Stimulated activated memory B cell treated with anti-CD40 and anti-IgM and Interleukin-4, amounts not matched to agents 10 μg/mL and 1 μg/mL and 100 μg/mL, for 72 hours (primary cell): Measurements from ENCODE around the gene AKAP9.
A peak's percentile ranks its signal among the peaks of the same experiment; 100 is the strongest.
"Not testable (repeated sequence)": the region's sequence is repeated elsewhere in the genome, so short reads cannot be mapped to it uniquely, and the experiment has no call there.

Experiments used
- ATAC-seq: fragments of 150-1000 bp; cut with Tn5 transposase; 2 replicates; pipeline ENCODE4 v1.10.0; 2021
- H3K27ac Mint-ChIP-seq: one replicate; pipeline ENCODE4 v1.8.0; 2022; ENCODE audit warnings: mild to moderate bottlenecking, mixed read lengths
- H3K27me3 Mint-ChIP-seq: one replicate; pipeline ENCODE4 v1.8.0; 2022; ENCODE audit warnings: mixed read lengths
- H3K36me3 Mint-ChIP-seq: one replicate; pipeline ENCODE4 v1.8.0; 2022; ENCODE audit warnings: mixed read lengths
- H3K4me1 Mint-ChIP-seq: one replicate; pipeline ENCODE4 v1.8.0; 2022; ENCODE audit warnings: mixed read lengths
- H3K4me3 Mint-ChIP-seq: one replicate; pipeline ENCODE4 v1.8.0; 2022; ENCODE audit warnings: mild to moderate bottlenecking, moderate library complexity, mixed read lengths
- H3K9me3 Mint-ChIP-seq: one replicate; pipeline ENCODE4 v1.8.0; 2022; ENCODE audit warnings: mixed read lengths

The AKAP9 gene

DNA sequence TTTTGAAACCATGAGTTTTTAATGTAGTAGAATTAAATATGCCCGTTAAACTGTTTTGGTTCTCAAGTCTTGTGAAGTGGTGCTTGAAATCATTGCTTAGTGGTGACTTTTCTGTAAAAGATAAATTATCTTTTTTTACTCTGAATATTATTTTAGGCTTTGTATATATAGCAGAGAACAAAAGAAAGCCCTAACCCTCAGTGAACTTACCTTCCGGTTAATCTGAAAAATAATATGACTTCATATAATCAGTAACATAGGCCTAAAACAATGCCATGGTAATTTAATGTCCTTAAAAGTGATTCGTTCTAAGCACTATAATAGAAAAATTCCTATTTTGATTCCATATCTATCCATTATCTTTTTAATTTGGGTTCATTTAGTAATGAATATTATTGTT is 21.8 kb downstream of the AKAP9 start:
- Mint-ChIP-seq H3K36me3 (peaks cover 29% of the 10 kb centered on the region), H3K4me3 (no peak overlapping the region), H3K4me1 (peaks cover 26% of the 10 kb centered on the region)

DNA sequence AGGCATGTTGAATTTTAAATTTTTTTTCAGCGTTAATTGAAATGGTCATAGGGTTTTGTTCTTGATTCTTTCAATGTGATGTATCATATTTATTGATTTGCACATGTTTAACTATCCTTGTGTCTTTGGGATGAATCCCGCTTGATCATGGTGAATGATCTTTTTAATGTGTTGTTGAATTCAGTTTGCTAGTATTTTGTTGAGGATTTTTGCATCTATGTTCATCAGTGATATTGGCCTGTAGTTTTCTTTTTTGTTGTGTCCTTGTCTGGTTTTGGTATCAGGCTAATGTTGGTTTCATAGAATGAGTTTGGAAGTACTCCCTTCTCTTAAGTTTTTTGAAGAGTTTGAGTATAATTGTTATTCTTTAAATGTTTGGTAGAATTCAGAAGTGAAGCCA is 26.9 kb downstream of the AKAP9 start:
- peak overlapping the region; percentile 31 for H3K27ac Mint-ChIP-seq
- not testable (repeated sequence) for H3K9me3 Mint-ChIP-seq, H3K27me3 Mint-ChIP-seq, H3K4me3 Mint-ChIP-seq, ATAC-seq
- peaks cover 31% of the 10 kb centered on the region for H3K36me3 Mint-ChIP-seq
- H3K4me1 Mint-ChIP-seq = peaks cover 51% of the 10 kb centered on the region

More for the DNA sequence above, 21.8 kb downstream of the AKAP9 start:
- Mint-ChIP-seq H3K27ac (no peak overlapping the region), H3K27me3 (no peaks in the 10 kb centered on the region), H3K9me3 (peaks cover 6% of the 10 kb centered on the region)
- ATAC-seq = no peak

DNA sequence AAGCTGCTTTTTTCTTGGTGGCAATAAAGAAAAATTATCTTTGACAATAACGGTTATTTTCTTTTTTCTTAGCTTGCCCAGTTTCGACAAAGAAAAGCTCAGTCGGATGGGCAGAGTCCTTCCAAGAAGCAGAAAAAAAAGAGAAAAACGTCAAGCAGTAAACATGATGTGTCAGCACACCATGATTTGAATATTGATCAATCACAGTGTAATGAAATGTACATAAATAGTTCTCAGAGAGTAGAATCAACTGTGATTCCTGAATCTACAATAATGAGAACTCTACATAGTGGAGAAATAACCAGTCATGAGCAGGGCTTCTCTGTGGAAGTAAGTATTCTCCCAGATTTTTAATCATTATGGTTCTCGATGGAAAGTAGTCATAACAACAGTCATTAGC is 33.0 kb downstream of the AKAP9 start:
- Mint-ChIP-seq H3K27ac (no peak overlapping the region), H3K36me3 (peaks cover 27% of the 10 kb centered on the region), H3K9me3 (no peaks in the 10 kb centered on the region), H3K4me1 (peaks cover 20% of the 10 kb centered on the region), H3K4me3 (no peak overlapping the region), H3K27me3 (no peaks in the 10 kb centered on the region)
- no peak for ATAC-seq

DNA sequence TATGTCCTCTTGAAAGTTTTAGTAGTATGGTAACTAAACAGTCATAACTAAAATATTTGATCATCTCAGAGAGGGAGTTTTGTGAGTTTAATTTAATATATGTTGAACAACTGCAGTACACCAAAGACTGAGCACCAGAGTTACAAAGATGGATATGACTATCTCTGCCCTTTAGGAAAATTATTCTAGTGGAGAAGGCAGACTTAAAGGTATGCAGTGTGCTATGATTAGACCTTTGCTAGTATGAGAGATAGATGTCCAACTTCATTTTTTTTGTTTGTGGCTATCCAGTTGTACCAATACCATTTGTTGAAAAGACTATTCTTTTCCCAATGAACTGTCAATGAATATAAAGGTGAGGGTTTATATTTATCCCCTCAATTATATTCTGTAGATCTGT is 33.4 kb downstream of the AKAP9 start:
- Mint-ChIP-seq H3K4me3 (no peak overlapping the region), H3K27me3 (no peaks in the 10 kb centered on the region), H3K27ac (no peak overlapping the region), H3K9me3 (no peaks in the 10 kb centered on the region), H3K36me3 (peaks cover 30% of the 10 kb centered on the region), H3K4me1 (peaks cover 17% of the 10 kb centered on the region)
- no peak for ATAC-seq

DNA sequence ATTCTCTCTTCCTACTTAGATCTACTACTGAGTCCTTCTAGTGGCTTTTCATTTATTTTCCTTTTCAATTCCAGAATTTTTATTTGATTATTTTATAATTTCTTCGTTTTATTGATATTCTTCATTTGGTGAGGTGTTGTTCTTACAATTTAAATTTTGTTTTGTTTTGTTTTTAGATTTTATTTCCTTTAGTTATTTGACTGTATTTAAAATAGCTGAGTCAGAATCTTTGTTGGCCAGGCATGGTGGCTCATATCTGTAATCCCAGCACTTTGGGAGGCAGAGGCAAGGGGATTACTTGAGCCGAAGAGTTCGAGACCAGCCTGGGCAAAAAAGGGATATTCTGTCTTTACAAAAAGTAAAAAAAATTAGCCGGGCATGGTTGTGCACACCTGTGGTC is 36.1 kb downstream of the AKAP9 start:
- no peak overlapping the region for H3K4me3 Mint-ChIP-seq
- ATAC-seq = no peak
- H3K9me3 Mint-ChIP-seq = no peaks in the 10 kb centered on the region
- H3K27ac Mint-ChIP-seq = no peak overlapping the region
- no peaks in the 10 kb centered on the region for H3K4me1 Mint-ChIP-seq
- peaks cover 32% of the 10 kb centered on the region for H3K36me3 Mint-ChIP-seq
- H3K27me3 Mint-ChIP-seq = no peaks in the 10 kb centered on the region

DNA sequence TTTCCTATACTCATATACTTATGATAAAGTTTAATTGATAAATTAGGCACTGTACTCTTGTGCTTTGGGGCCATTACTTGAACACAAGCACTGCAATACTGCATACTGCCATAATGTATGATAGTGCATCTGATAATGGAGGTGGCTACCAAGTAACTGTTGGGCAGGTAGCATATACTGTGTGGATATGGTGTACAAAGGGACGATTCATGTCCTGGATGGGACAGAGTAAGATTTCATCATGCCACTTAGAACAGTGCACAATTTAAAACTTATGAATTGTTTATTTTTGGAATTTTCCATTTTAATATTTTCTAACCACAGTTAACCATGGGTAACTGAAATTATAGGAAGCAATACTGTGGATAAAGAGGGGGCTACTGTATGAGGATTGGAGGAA is 38.9 kb downstream of the AKAP9 start:
- ATAC-seq = no peak
- Mint-ChIP-seq H3K36me3 (peaks cover 45% of the 10 kb centered on the region), H3K4me3 (no peak overlapping the region)

DNA sequence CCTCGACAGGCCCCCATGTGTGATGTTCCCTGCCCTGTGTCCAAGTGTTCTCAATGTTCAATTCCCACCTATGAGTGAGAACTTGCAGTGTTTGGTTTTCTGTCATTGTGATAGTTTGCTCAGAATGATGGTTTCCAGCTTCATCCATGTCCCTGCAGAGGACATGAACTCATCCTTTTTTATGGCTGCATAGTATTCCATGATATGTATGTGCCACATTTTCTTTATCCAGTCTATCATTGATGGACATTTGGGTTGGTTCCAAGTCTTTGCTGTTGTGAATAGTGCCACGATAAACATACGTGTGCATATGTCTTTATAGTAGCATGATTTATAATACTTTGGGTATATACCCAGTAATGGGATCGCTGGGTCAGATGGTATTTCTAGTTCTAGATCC is 41.7 kb downstream of the AKAP9 start:
- H3K9me3 Mint-ChIP-seq, H3K27ac Mint-ChIP-seq, H3K4me3 Mint-ChIP-seq, ATAC-seq, H3K27me3 Mint-ChIP-seq: not testable (repeated sequence)
- H3K36me3 Mint-ChIP-seq = peaks cover 54% of the 10 kb centered on the region
- peaks cover 16% of the 10 kb centered on the region for H3K4me1 Mint-ChIP-seq

More for the DNA sequence above, 38.9 kb downstream of the AKAP9 start:
- peaks cover 2% of the 10 kb centered on the region for H3K9me3 Mint-ChIP-seq
- peaks cover 9% of the 10 kb centered on the region for H3K4me1 Mint-ChIP-seq
- no peaks in the 10 kb centered on the region for H3K27me3 Mint-ChIP-seq
- no peak overlapping the region for H3K27ac Mint-ChIP-seq

DNA sequence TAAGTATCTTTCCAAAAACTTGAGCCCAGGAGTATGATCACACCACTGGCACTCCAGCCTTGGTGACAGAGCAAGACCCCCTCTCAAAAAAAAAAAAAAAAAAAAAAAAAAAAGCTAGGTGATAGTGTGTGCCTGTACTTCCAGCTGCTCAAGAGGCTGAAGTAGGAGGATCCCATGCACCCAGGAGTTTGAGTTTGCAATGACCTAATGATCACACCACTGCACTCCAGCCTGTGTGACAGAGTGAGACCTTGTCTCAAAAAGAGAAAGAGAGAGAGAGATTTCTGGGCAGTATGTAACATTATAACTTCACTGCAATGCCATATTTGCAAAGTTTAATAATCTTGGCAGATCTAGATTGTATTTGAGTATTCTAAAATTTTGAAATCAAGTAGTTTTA is 47.6 kb downstream of the AKAP9 start:
- no peak overlapping the region for H3K27ac Mint-ChIP-seq
- peaks cover 42% of the 10 kb centered on the region for H3K36me3 Mint-ChIP-seq
- ATAC-seq = no peak
- peaks cover 16% of the 10 kb centered on the region for H3K4me1 Mint-ChIP-seq
- no peaks in the 10 kb centered on the region for H3K9me3 Mint-ChIP-seq
- no peaks in the 10 kb centered on the region for H3K27me3 Mint-ChIP-seq
- H3K4me3 Mint-ChIP-seq = no peak overlapping the region

DNA sequence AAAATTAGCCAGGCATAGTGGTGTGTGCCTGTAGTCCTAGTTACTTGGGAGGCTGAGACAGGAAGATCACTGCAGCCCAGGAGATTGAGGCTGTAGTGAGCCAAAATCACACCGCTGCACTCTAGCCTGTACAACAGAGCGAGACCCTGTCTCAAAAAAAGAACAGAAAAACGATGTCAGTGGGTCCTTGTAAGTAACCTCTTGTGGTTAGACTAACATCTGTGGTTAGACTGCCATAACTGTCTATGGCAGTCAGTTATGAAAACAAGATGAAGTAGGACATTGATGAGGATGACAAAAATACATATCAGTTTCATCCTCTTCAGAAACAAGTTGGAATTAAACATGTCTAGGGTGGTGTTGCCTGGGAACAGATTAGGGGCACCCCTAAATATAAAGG is 53.3 kb downstream of the AKAP9 start:
- H3K27me3 Mint-ChIP-seq = no peaks in the 10 kb centered on the region

DNA sequence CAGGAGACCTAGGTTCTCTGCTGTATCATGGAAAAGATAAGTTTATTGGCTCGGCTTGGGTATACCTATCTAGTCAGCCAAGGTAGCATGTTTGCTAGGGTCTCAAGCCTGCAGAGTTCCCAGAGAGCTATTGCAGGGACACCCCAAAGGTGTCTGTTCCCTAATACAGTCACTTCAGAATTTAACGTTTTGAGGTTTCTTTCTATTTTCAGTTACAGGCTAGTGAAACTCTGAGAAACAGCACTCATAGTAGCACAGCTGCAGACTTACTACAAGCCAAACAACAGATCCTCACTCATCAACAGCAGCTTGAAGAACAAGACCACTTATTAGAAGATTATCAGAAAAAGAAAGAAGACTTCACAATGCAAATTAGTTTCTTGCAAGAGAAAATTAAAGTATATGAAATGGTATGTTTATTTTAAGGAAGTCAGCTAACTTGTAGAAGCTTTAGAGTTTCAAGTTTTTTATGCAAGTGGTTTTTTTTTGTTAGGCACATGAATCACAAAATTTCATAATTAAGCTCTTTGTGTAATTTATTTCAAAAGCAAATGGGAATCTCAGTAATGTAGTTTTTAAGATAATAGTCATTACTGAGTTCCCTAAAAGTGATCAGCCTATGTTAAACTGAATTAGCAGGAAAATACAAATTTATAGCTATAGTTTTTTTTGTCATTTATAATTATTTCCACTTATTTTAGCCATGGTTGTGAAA is 54.9 kb downstream of the AKAP9 start:
- Mint-ChIP-seq H3K4me1 (no peaks in the 10 kb centered on the region), H3K27me3 (no peaks in the 10 kb centered on the region), H3K36me3 (peaks cover 54% of the 10 kb centered on the region), H3K4me3 (no peak overlapping the region), H3K9me3 (no peaks in the 10 kb centered on the region), H3K27ac (no peak overlapping the region)
- no peak for ATAC-seq

More for the DNA sequence above, 53.3 kb downstream of the AKAP9 start:
- ATAC-seq = no peak
- Mint-ChIP-seq H3K36me3 (peaks cover 51% of the 10 kb centered on the region), H3K9me3 (no peaks in the 10 kb centered on the region), H3K4me1 (no peaks in the 10 kb centered on the region), H3K4me3 (no peak overlapping the region), H3K27ac (no peak overlapping the region)

DNA sequence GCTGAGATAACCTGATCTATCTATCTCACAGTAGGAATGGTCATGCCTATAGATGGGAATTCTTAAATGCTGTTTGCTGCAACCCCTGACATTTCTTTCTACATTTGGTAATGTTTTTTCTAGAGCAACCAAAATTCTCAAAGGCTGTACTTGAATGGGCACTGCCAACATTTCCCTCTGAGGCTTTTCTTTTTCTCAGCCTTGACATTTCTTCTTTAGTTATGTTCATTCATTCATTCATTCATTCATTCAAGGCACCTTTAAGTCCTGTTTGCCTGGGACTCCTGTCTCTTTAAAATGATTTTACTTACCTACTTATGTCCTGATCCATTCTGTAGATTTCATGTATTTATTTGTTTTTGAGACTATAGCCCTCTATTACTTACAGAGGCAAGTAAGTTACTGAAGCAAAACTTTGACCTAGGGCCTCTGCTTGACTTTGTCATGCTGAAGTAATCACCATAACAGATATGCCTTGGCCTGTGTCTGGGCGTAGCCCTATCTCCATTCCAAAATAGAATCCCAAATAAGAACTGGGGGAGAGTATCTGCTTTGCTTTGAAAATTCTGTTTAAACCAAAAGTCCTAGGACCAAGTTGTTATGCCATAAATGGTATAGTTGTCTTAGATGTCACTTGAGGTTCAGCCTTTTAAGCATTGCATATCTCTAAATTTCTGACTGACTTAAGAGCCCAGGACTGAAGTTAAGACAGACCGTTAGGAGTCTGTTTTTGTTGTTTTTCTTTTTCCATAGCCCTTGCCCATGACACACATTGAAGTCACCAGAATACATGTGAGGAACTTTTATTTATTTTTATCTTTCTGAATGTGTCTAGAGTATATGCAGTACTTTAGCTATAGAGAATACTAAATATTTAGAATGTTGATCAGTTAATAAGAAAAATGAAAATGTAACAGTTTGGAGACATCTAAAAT is 59.2 kb downstream of the AKAP9 start:
- no peak overlapping the region for H3K27ac Mint-ChIP-seq
- peaks cover 7% of the 10 kb centered on the region for H3K4me1 Mint-ChIP-seq
- peaks cover 4% of the 10 kb centered on the region for H3K9me3 Mint-ChIP-seq
- peaks cover 72% of the 10 kb centered on the region for H3K36me3 Mint-ChIP-seq
- no peak for ATAC-seq
- no peaks in the 10 kb centered on the region for H3K27me3 Mint-ChIP-seq
- H3K4me3 Mint-ChIP-seq = no peak overlapping the region

DNA sequence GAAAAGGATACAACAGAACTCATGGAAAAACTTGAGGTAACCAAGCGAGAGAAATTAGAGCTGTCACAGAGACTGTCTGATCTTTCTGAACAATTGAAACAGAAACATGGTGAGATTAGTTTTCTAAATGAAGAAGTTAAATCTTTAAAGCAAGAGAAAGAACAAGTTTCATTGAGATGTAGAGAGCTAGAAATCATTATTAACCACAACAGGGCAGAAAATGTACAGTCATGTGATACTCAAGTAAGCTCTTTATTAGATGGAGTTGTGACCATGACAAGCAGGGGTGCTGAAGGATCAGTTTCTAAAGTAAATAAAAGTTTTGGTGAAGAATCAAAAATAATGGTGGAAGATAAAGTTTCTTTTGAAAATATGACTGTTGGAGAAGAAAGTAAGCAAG is 62.1 kb downstream of the AKAP9 start:
- ATAC-seq = no peak
- Mint-ChIP-seq H3K36me3 (peaks cover 75% of the 10 kb centered on the region), H3K4me3 (no peak overlapping the region), H3K27me3 (no peaks in the 10 kb centered on the region), H3K9me3 (peaks cover 4% of the 10 kb centered on the region), H3K4me1 (peaks cover 7% of the 10 kb centered on the region), H3K27ac (no peak overlapping the region)

DNA sequence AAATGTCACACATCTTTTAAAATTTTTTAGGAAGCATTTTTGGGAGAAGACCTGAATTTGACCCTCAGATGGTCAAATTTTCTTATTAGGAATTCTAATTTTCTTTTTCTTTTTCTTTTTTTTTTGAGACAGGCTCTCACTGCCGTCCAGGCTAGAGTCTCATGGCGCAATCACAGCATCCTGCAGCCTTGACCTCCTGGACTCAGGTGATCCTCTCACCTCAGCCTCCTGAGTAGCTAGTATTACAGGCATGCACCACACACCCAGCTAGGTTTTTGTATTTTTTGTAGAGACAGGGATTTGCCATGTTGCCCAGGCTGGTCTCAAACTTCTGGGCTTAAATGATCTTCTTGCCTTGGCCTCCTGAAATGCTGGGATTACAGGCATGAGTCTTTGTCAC is 65.4 kb downstream of the AKAP9 start:
- peaks cover 5% of the 10 kb centered on the region for H3K9me3 Mint-ChIP-seq
- H3K4me1 Mint-ChIP-seq = peaks cover 3% of the 10 kb centered on the region
- peaks cover 79% of the 10 kb centered on the region for H3K36me3 Mint-ChIP-seq
- H3K4me3 Mint-ChIP-seq = no peak overlapping the region
- no peaks in the 10 kb centered on the region for H3K27me3 Mint-ChIP-seq
- H3K27ac Mint-ChIP-seq = no peak overlapping the region
- no peak for ATAC-seq

DNA sequence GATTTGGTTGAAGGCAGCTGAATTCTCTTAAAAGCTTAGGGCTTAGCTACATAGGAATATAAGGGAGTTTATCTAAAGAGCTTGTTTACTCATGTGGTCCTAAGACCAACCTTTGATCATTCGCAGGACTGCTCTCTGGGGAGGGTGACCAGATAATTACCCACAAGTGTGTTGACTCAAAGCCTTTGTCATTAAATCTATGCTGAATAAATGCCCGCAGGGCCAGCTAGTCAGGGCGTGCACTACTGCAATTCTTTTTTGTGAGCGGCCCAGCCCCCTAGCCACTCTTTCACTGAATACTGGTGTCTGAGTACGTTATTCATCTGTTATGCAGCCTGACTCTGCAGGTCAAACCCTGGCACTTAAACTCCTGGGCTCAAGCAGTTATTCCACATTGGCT is 69.6 kb downstream of the AKAP9 start:
- H3K27ac Mint-ChIP-seq = no peak overlapping the region

DNA sequence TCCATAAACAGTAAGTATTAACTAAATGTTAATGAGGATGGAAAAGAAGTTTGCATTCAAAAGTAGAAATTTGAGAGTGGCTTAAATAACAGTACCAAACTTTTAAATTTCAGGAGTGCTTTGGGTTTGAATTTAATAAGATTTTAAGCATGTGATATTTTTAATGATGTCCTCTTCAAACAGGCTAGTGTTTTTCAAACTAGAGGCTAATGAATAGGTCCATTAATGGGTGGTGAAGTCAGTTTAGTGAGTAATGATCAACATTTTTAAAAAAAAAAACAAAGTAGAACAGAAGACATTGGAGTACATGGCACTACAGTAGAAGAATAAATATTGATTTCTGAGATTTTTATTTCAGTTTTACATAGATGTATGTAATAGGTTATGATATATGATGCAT is 72.9 kb downstream of the AKAP9 start:
- H3K9me3 Mint-ChIP-seq = peaks cover 3% of the 10 kb centered on the region
- peaks cover 68% of the 10 kb centered on the region for H3K36me3 Mint-ChIP-seq
- H3K4me1 Mint-ChIP-seq = no peaks in the 10 kb centered on the region
- no peak overlapping the region for H3K4me3 Mint-ChIP-seq
- no peak for ATAC-seq
- H3K27ac Mint-ChIP-seq = no peak overlapping the region
- H3K27me3 Mint-ChIP-seq = no peaks in the 10 kb centered on the region

More for the DNA sequence above, 69.6 kb downstream of the AKAP9 start:
- ATAC-seq = no peak
- Mint-ChIP-seq H3K4me1 (no peaks in the 10 kb centered on the region), H3K9me3 (peaks cover 3% of the 10 kb centered on the region), H3K36me3 (peaks cover 81% of the 10 kb centered on the region), H3K27me3 (no peaks in the 10 kb centered on the region), H3K4me3 (no peak overlapping the region)

DNA sequence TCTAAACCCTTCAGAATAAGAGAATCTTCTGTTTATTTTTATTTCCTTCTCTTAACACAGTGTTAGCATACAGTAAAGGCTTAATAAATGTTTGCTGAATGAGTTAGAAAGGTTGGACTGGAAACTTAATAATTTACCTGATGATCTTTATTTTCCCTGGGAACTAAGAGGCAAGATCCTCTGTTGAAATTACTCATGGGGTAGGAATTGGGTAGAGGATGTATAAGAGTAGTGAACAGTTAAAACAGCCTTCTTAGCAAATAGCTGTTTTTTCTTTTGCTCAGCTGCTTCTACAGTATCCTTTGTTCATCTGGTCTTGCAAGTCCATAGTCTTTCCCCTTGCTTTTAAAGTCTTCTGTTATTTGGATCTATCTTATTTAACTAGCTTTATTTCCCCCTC is 80.0 kb downstream of the AKAP9 start:
- H3K27ac Mint-ChIP-seq = no peak overlapping the region
- ATAC-seq = no peak
- no peak overlapping the region for H3K4me3 Mint-ChIP-seq
- H3K36me3 Mint-ChIP-seq = peaks cover 53% of the 10 kb centered on the region
- no peaks in the 10 kb centered on the region for H3K27me3 Mint-ChIP-seq
- no peaks in the 10 kb centered on the region for H3K4me1 Mint-ChIP-seq
- H3K9me3 Mint-ChIP-seq = no peaks in the 10 kb centered on the region
